HepG2 (cell line): ENCODE measurements around the gene ZNF446. TPM values are rescaled to one million over a fixed set of nuclear protein-coding genes. Genes with fewer than 3 reads are reported as not detected.

ENCODE experiments used
- ATAD3A ChIP-seq: sonication (generic); formaldehyde crosslinking; IDR thresholded peaks from 2 replicates; pipeline ENCODE4 v1.4.0; 2020; ENCODE audit warnings: missing genetic modification reagents
- ATF1 ChIP-seq: IDR thresholded peaks from 2 replicates; pipeline ENCODE4 v1.6.1; 2016; ENCODE audit warnings: mild to moderate bottlenecking, control low read depth
- HIVEP1 ChIP-seq: sonication (generic); formaldehyde crosslinking; IDR thresholded peaks from 2 replicates; pipeline ENCODE4 v1.4.0; 2020; ENCODE audit warnings: mild to moderate bottlenecking, missing genetic modification reagents
- KLF16 ChIP-seq, 2 experiments: sonication (generic) in 1 of 2; formaldehyde crosslinking in 1 of 2; IDR thresholded peaks; 2 replicates each; pipeline versions ENCODE4 v1.6.1 to v1.8.0; 2016 to 2023; ENCODE audit warnings: missing genetic modification reagents in 2 of 2, missing compliant biosample characterization in 1 of 2
- MEF2D ChIP-seq: sonication (generic); formaldehyde crosslinking; IDR thresholded peaks from 2 replicates; pipeline ENCODE4 v1.5.1; 2020; ENCODE audit warnings: mild to moderate bottlenecking, missing genetic modification reagents
- MXD4 ChIP-seq: IDR thresholded peaks from 2 replicates; pipeline ENCODE4 v1.6.1; 2016; ENCODE audit warnings: mild to moderate bottlenecking, missing biosample characterization, missing genetic modification reagents
- MYC ChIP-seq: sonication (generic); formaldehyde crosslinking; IDR thresholded peaks from 2 replicates; pipeline ENCODE4 v1.9.0; 2021; ENCODE audit warnings: missing genetic modification reagents, borderline replicate concordance
- SIN3B ChIP-seq: fragments of 150-350 bp; IDR thresholded peaks from 2 replicates; pipeline ENCODE4 v1.6.1; 2014; ENCODE audit warnings: low read length
- TFDP1 ChIP-seq: IDR thresholded peaks from 2 replicates; pipeline ENCODE4 v1.6.1; 2016; ENCODE audit warnings: missing compliant biosample characterization, missing genetic modification reagents, borderline replicate concordance
- USF2 ChIP-seq, 2 experiments: sonication (generic) in 1 of 2; formaldehyde crosslinking in 1 of 2; IDR thresholded peaks; 2 replicates each; pipeline versions ENCODE4 v1.5.1 to v1.6.1; 2011 to 2020; ENCODE audit warnings: borderline replicate concordance in 1 of 2, low read depth in 1 of 2, low read length in 1 of 2, mild to moderate bottlenecking in 1 of 2, missing genetic modification reagents in 1 of 2, moderate library complexity in 1 of 2
- XRCC5 ChIP-seq: fragments of 200-400 bp; formaldehyde crosslinking; optimal IDR thresholded peaks from 2 replicates; pipeline ENCODE3; 2017; ENCODE audit warnings: mild to moderate bottlenecking, low read length
- ZNF772 ChIP-seq: sonication (generic); formaldehyde crosslinking; IDR thresholded peaks from 2 replicates; pipeline ENCODE4 v1.5.0; 2020; ENCODE audit warnings: mild to moderate bottlenecking, missing genetic modification reagents
- ZNF792 ChIP-seq: IDR thresholded peaks from 2 replicates; pipeline ENCODE4 v1.6.1; 2016
- polyA plus RNA-seq, 8 experiments: library from polyadenylated mRNA; depleted of rRNA in 3 of 8; stranded (reverse) in 7 of 8; unstranded in 1 of 8; fragments of >200 nt; fragmentation: Illumina TruSeq in 4 of 8; extraction: Trizol in 4 of 8; gene quantifications; 2 replicates each; pipeline versions ENCODE4 v1.2.1 to v1.2.3, GENCODE V29; 2011 to 2016; ENCODE audit warnings: low read depth in 4 of 8, missing spikeins in 1 of 8, mixed read lengths in 1 of 8; ENCODE audit not compliant: insufficient read depth in 1 of 8
- total RNA-seq, 5 experiments: library from RNA; depleted of rRNA; stranded (reverse); fragments of >200 nt; fragmentation: Illumina TruSeq; extraction: Trizol; gene quantifications; 2 replicates each; pipeline ENCODE4 v1.2.3, GENCODE V29; 2016; ENCODE audit warnings: low read depth in 1 of 5
- TF ChIP-seq, protein P1 (sequence below): sonication (generic); formaldehyde crosslinking; IDR thresholded peaks from 2 replicates; pipeline ENCODE4 v1.5.0; 2020; ENCODE audit warnings: missing genetic modification reagents
- TF ChIP-seq, protein P2 (sequence below): sonication (generic); formaldehyde crosslinking; IDR thresholded peaks from 2 replicates; pipeline ENCODE4 v1.4.0; 2020; ENCODE audit warnings: mild to moderate bottlenecking, low read depth, missing genetic modification reagents
- TF ChIP-seq, protein P3 (sequence below): sonication (generic); formaldehyde crosslinking; IDR thresholded peaks from 2 replicates; pipeline ENCODE4 v1.8.0; 2022; ENCODE audit warnings: missing genetic modification reagents, low read depth, mild to moderate bottlenecking, borderline replicate concordance
- TF ChIP-seq, protein P4 (sequence below): sonication (generic); formaldehyde crosslinking; IDR thresholded peaks from 2 replicates; pipeline ENCODE4 v1.8.0; 2022; ENCODE audit warnings: mild to moderate bottlenecking, missing genetic modification reagents; ENCODE audit not compliant: insufficient replicate concordance

The ZNF446 gene
- total and polyA plus RNA-seq, 2 of the 13 experiments (the other 11 are each of a cell fraction or from before 2014, with no cell fraction given), result 3.0 to 3.6 TPM

GRCh38 chr19:58499021-58499927 is 23.1 kb downstream of the ZNF446 start (continued):
- peak; percentile 93 for TF ChIP-seq SIN3B
- peak; percentile 66; the same call in 1 of the 2 replicates for TF ChIP-seq ZNF792 (CRISPR knock-in tag)
- TF ChIP-seq ATF1 (CRISPR knock-in tag), result peak; percentile 64; the same call in 1 of the 2 replicates
- no peak for TF ChIP-seq USF2 (IDR thresholded peaks at IDR 0.05; ENCODE audit: low read depth, low read length)
- no peak; the same call in 1 of the 2 replicates for TF ChIP-seq USF2 (CRISPR knock-in tag; IDR thresholded peaks at IDR 0.05; ENCODE audit: borderline replicate concordance)
- peak; percentile 73 for TF ChIP-seq MXD4
- TF ChIP-seq, protein P1, sequence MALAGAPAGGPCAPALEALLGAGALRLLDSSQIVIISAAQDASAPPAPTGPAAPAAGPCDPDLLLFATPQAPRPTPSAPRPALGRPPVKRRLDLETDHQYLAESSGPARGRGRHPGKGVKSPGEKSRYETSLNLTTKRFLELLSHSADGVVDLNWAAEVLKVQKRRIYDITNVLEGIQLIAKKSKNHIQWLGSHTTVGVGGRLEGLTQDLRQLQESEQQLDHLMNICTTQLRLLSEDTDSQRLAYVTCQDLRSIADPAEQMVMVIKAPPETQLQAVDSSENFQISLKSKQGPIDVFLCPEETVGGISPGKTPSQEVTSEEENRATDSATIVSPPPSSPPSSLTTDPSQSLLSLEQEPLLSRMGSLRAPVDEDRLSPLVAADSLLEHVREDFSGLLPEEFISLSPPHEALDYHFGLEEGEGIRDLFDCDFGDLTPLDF, result no peak
- TF ChIP-seq, protein P2, sequence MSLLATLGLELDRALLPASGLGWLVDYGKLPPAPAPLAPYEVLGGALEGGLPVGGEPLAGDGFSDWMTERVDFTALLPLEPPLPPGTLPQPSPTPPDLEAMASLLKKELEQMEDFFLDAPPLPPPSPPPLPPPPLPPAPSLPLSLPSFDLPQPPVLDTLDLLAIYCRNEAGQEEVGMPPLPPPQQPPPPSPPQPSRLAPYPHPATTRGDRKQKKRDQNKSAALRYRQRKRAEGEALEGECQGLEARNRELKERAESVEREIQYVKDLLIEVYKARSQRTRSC (CRISPR knock-in tag), result no peak
- TF ChIP-seq, protein P3, sequence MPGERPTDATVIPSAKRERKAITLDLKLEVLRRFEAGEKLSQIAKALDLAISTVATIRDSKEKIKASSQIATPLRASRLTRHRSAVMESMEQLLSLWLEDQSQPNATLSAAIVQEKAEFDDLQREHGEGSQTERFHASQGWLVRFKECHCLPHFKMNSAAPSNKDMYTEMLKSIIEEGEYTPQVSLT, result no peak
- peak; percentile 71; the same call in 1 of the 2 replicates for TF ChIP-seq TFDP1
- peak in 1 of 2 experiments; percentile 77; a peak in 2 of 4 replicates for TF ChIP-seq KLF16 (CRISPR knock-in tag; IDR thresholded peaks at IDR 0.05)
- no peak for TF ChIP-seq ATAD3A (CRISPR knock-in tag)
- TF ChIP-seq, protein P4, sequence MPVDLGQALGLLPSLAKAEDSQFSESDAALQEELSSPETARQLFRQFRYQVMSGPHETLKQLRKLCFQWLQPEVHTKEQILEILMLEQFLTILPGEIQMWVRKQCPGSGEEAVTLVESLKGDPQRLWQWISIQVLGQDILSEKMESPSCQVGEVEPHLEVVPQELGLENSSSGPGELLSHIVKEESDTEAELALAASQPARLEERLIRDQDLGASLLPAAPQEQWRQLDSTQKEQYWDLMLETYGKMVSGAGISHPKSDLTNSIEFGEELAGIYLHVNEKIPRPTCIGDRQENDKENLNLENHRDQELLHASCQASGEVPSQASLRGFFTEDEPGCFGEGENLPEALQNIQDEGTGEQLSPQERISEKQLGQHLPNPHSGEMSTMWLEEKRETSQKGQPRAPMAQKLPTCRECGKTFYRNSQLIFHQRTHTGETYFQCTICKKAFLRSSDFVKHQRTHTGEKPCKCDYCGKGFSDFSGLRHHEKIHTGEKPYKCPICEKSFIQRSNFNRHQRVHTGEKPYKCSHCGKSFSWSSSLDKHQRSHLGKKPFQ, result peak; percentile 34
- peak; percentile 70; the same call in 1 of the 2 replicates for TF ChIP-seq MEF2D (CRISPR knock-in tag)
- peak; percentile 78; the same call in 1 of the 2 replicates for TF ChIP-seq ZNF772 (CRISPR knock-in tag)
- peak; percentile 94 for TF ChIP-seq XRCC5
- peak; percentile 85 for TF ChIP-seq HIVEP1 (CRISPR knock-in tag)
- peak; percentile 82 for TF ChIP-seq MYC (CRISPR knock-in tag)
